ENCODE measurements around the gene HFM1.
"Not testable (repeated sequence)": the region's sequence is repeated elsewhere in the genome, so short reads cannot be mapped to it uniquely, and the experiment has no call there.

Gene HFM1

GRCh38 chr1:91404151-91405012 lies at the start of gene HFM1:
HFM1 (minus strand) TSS chr1:91404837; CDS start chr1:91401082, 3,755 bp downstream.
- H3K79me2 ChIP-seq (ENCODE audit: control insufficient read depth, insufficient read depth, low read length, unreplicated experiment), result no peaks in the 10 kb centered on the region
- H3K27me3 ChIP-seq (ENCODE audit: insufficient read depth, low read length), result peaks cover 70% of the 10 kb centered on the region
- no peak within 1 kb of the TSS for H3K27ac ChIP-seq (ENCODE audit: low read depth, low read length)
- no peaks in the 10 kb centered on the region for H3K4me1 ChIP-seq (ENCODE audit: control insufficient read depth, insufficient read depth, low read length, unreplicated experiment)
- H3K4me3 ChIP-seq (ENCODE audit: low read depth, low read length), result peak within 1 kb of the TSS; percentile 82
- H2AFZ ChIP-seq (ENCODE audit: low read length, unreplicated experiment), result peak within 1 kb of the TSS; percentile 92
- H3K36me3 ChIP-seq (ENCODE audit: insufficient read depth, low read length), result no peaks in the 10 kb centered on the region

GRCh38 chr1:91454136-91454535 lies 49.5 kb upstream of the HFM1 start:
- H3K4me3 ChIP-seq (ENCODE audit: low read depth, low read length), result no peak overlapping the region
- H3K27ac ChIP-seq (ENCODE audit: low read depth, low read length), result no peak overlapping the region
- H2AFZ ChIP-seq (ENCODE audit: low read length, unreplicated experiment), result no peak overlapping the region
- peaks cover 3% of the 10 kb centered on the region for H3K4me1 ChIP-seq (ENCODE audit: control insufficient read depth, insufficient read depth, low read length, unreplicated experiment)
- H3K27me3 ChIP-seq (ENCODE audit: insufficient read depth, low read length), result peaks cover 44% of the 10 kb centered on the region
- no peaks in the 10 kb centered on the region for H3K36me3 ChIP-seq (ENCODE audit: insufficient read depth, low read length)
- H3K79me2 ChIP-seq (ENCODE audit: control insufficient read depth, insufficient read depth, low read length, unreplicated experiment), result no peaks in the 10 kb centered on the region

GRCh38 chr1:91450260-91450659 lies 45.6 kb upstream of the HFM1 start:
- H3K36me3 ChIP-seq (ENCODE audit: insufficient read depth, low read length), result no peaks in the 10 kb centered on the region
- peaks cover 17% of the 10 kb centered on the region; the same call in 1 of the 2 replicates for H3K27me3 ChIP-seq (ENCODE audit: insufficient read depth, low read length)
- peaks cover 3% of the 10 kb centered on the region for H3K4me1 ChIP-seq (ENCODE audit: control insufficient read depth, insufficient read depth, low read length, unreplicated experiment)
- no peak overlapping the region for H2AFZ ChIP-seq (ENCODE audit: low read length, unreplicated experiment)
- H3K4me3 ChIP-seq (ENCODE audit: low read depth, low read length), result no peak overlapping the region
- no peaks in the 10 kb centered on the region for H3K79me2 ChIP-seq (ENCODE audit: control insufficient read depth, insufficient read depth, low read length, unreplicated experiment)
- no peak overlapping the region for H3K27ac ChIP-seq (ENCODE audit: low read depth, low read length)

GRCh38 chr1:91447782-91448181 lies 43.1 kb upstream of the HFM1 start:
- H3K4me1 ChIP-seq (ENCODE audit: control insufficient read depth, insufficient read depth, low read length, unreplicated experiment); H3K79me2 ChIP-seq (ENCODE audit: control insufficient read depth, insufficient read depth, low read length, unreplicated experiment); H3K4me3 ChIP-seq (ENCODE audit: low read depth, low read length); H3K36me3 ChIP-seq (ENCODE audit: insufficient read depth, low read length); H3K27me3 ChIP-seq (ENCODE audit: insufficient read depth, low read length); H2AFZ ChIP-seq (ENCODE audit: low read length, unreplicated experiment); H3K27ac ChIP-seq (ENCODE audit: low read depth, low read length): not testable (repeated sequence)

GRCh38 chr1:91441980-91442379 lies 37.3 kb upstream of the HFM1 start:
- H2AFZ ChIP-seq (ENCODE audit: low read length, unreplicated experiment); H3K27me3 ChIP-seq (ENCODE audit: insufficient read depth, low read length); H3K36me3 ChIP-seq (ENCODE audit: insufficient read depth, low read length); H3K4me1 ChIP-seq (ENCODE audit: control insufficient read depth, insufficient read depth, low read length, unreplicated experiment); H3K79me2 ChIP-seq (ENCODE audit: control insufficient read depth, insufficient read depth, low read length, unreplicated experiment); H3K27ac ChIP-seq (ENCODE audit: low read depth, low read length); H3K4me3 ChIP-seq (ENCODE audit: low read depth, low read length): not testable (repeated sequence)

GRCh38 chr1:91440847-91441246 lies 36.2 kb upstream of the HFM1 start:
- Histone ChIP-seq H3K4me1 (ENCODE audit: control insufficient read depth, insufficient read depth, low read length, unreplicated experiment) (no peaks in the 10 kb centered on the region), H3K27ac (ENCODE audit: low read depth, low read length) (no peak overlapping the region), H3K27me3 (ENCODE audit: insufficient read depth, low read length) (peaks cover 13% of the 10 kb centered on the region; the same call in 1 of the 2 replicates), H2AFZ (ENCODE audit: low read length, unreplicated experiment) (no peak overlapping the region), H3K4me3 (ENCODE audit: low read depth, low read length) (no peak overlapping the region), H3K36me3 (ENCODE audit: insufficient read depth, low read length) (no peaks in the 10 kb centered on the region), H3K79me2 (ENCODE audit: control insufficient read depth, insufficient read depth, low read length, unreplicated experiment) (no peaks in the 10 kb centered on the region)

GRCh38 chr1:91439016-91439415 lies 34.4 kb upstream of the HFM1 start:
- H3K4me3 ChIP-seq (ENCODE audit: low read depth, low read length), result no peak overlapping the region
- no peak overlapping the region for H3K27ac ChIP-seq (ENCODE audit: low read depth, low read length)
- H3K36me3 ChIP-seq (ENCODE audit: insufficient read depth, low read length), result no peaks in the 10 kb centered on the region
- no peak overlapping the region for H2AFZ ChIP-seq (ENCODE audit: low read length, unreplicated experiment)
- H3K4me1 ChIP-seq (ENCODE audit: control insufficient read depth, insufficient read depth, low read length, unreplicated experiment), result no peaks in the 10 kb centered on the region
- no peaks in the 10 kb centered on the region for H3K79me2 ChIP-seq (ENCODE audit: control insufficient read depth, insufficient read depth, low read length, unreplicated experiment)
- peaks cover 14% of the 10 kb centered on the region; the same call in 1 of the 2 replicates for H3K27me3 ChIP-seq (ENCODE audit: insufficient read depth, low read length)

GRCh38 chr1:91428182-91428798 lies 23.7 kb upstream of the HFM1 start:
- no peak overlapping the region for H3K4me3 ChIP-seq (ENCODE audit: low read depth, low read length)
- no peaks in the 10 kb centered on the region for H3K79me2 ChIP-seq (ENCODE audit: control insufficient read depth, insufficient read depth, low read length, unreplicated experiment)
- no peaks in the 10 kb centered on the region for H3K36me3 ChIP-seq (ENCODE audit: insufficient read depth, low read length)
- H2AFZ ChIP-seq (ENCODE audit: low read length, unreplicated experiment), result no peak overlapping the region
- H3K4me1 ChIP-seq (ENCODE audit: control insufficient read depth, insufficient read depth, low read length, unreplicated experiment), result no peaks in the 10 kb centered on the region
- H3K27ac ChIP-seq (ENCODE audit: low read depth, low read length), result no peak overlapping the region
- H3K27me3 ChIP-seq (ENCODE audit: insufficient read depth, low read length), result peaks cover 11% of the 10 kb centered on the region

- Histone ChIP-seq H3K4me3 (ENCODE audit: low read depth, low read length) (no peak overlapping the region), H3K36me3 (ENCODE audit: insufficient read depth, low read length) (no peaks in the 10 kb centered on the region), H3K27ac (ENCODE audit: low read depth, low read length) (no peak overlapping the region), H3K79me2 (ENCODE audit: control insufficient read depth, insufficient read depth, low read length, unreplicated experiment) (no peaks in the 10 kb centered on the region), H2AFZ (ENCODE audit: low read length, unreplicated experiment) (no peak overlapping the region), H3K4me1 (ENCODE audit: control insufficient read depth, insufficient read depth, low read length, unreplicated experiment) (no peaks in the 10 kb centered on the region), H3K27me3 (ENCODE audit: insufficient read depth, low read length) (peaks cover 11% of the 10 kb centered on the region)
Observed at GRCh38 chr1:91427741-91428140, 23.1 kb upstream of the HFM1 start.

GRCh38 chr1:91422523-91422922 lies 17.9 kb upstream of the HFM1 start:
- H3K27me3 ChIP-seq (ENCODE audit: insufficient read depth, low read length), result peaks cover 41% of the 10 kb centered on the region
- H3K36me3 ChIP-seq (ENCODE audit: insufficient read depth, low read length); H3K79me2 ChIP-seq (ENCODE audit: control insufficient read depth, insufficient read depth, low read length, unreplicated experiment); H3K4me1 ChIP-seq (ENCODE audit: control insufficient read depth, insufficient read depth, low read length, unreplicated experiment); H3K4me3 ChIP-seq (ENCODE audit: low read depth, low read length); H2AFZ ChIP-seq (ENCODE audit: low read length, unreplicated experiment); H3K27ac ChIP-seq (ENCODE audit: low read depth, low read length): not testable (repeated sequence)

- peaks cover 57% of the 10 kb centered on the region for H3K27me3 ChIP-seq (ENCODE audit: insufficient read depth, low read length)
- no peaks in the 10 kb centered on the region for H3K4me1 ChIP-seq (ENCODE audit: control insufficient read depth, insufficient read depth, low read length, unreplicated experiment)
- no peak overlapping the region for H3K27ac ChIP-seq (ENCODE audit: low read depth, low read length)
- no peaks in the 10 kb centered on the region for H3K79me2 ChIP-seq (ENCODE audit: control insufficient read depth, insufficient read depth, low read length, unreplicated experiment)
- no peak overlapping the region for H3K4me3 ChIP-seq (ENCODE audit: low read depth, low read length)
- H2AFZ ChIP-seq (ENCODE audit: low read length, unreplicated experiment), result no peak overlapping the region
- H3K36me3 ChIP-seq (ENCODE audit: insufficient read depth, low read length), result no peaks in the 10 kb centered on the region
Observed at GRCh38 chr1:91412371-91412770, 7.7 kb upstream of the HFM1 start.

Data from ACC112 (cell line).